Middle frontal gyrus (tissue), 1 donor: ENCODE data around the gene UBE2E2.
"Not testable (repeated sequence)": the region's sequence is repeated elsewhere in the genome, so short reads cannot be mapped to it uniquely, and the experiment has no call there.

ENCODE experiments used
- DNase-seq: peaks from one replicate; pipeline ENCODE4 v3.0.0-alpha.2; 2015; ENCODE audit warnings: low spot score; ENCODE audit errors: extremely low spot score

The UBE2E2 gene

GRCh38 chr3:23612296-23612891 lies 409.3 kb downstream of the UBE2E2 start:
- DNase-seq = no peak

- DNase-seq = no peak
Observed at GRCh38 chr3:23615068-23615467, 411.9 kb downstream of the UBE2E2 start.

- DNase-seq = not testable (repeated sequence)
Observed at GRCh38 chr3:23618475-23618874, 415.3 kb downstream of the UBE2E2 start.

- no peak for DNase-seq
Observed at GRCh38 chr3:23619705-23620637, 416.8 kb downstream of the UBE2E2 start.

- DNase-seq = no peak
Observed at GRCh38 chr3:23620638-23621015, 417.5 kb downstream of the UBE2E2 start.

- no peak for DNase-seq
Observed at GRCh38 chr3:23623844-23624243, 420.7 kb downstream of the UBE2E2 start.

- no peak for DNase-seq
Observed at GRCh38 chr3:23624305-23624704, 421.2 kb downstream of the UBE2E2 start.

GRCh38 chr3:23626442-23626841 lies 423.3 kb downstream of the UBE2E2 start:
- no peak for DNase-seq

- DNase-seq = no peak
Observed at GRCh38 chr3:23629181-23629894, 426.2 kb downstream of the UBE2E2 start.

- DNase-seq = no peak
Observed at GRCh38 chr3:23633261-23633960, 430.3 kb downstream of the UBE2E2 start.

- DNase-seq = no peak
Observed at GRCh38 chr3:23637339-23637738, 434.2 kb downstream of the UBE2E2 start.

- DNase-seq = no peak
Observed at GRCh38 chr3:23640471-23641146, 437.5 kb downstream of the UBE2E2 start.
